HepG2 (cell line): ENCODE results near the gene ABHD1. TPM values are rescaled to one million over a fixed set of nuclear protein-coding genes. Genes with fewer than 3 reads are reported as not detected.

Experiments used
- CHCHD3 ChIP-seq: sonication (generic); formaldehyde crosslinking; IDR thresholded peaks from 2 replicates; pipeline ENCODE4 v1.8.0; 2022; ENCODE audit warnings: mild to moderate bottlenecking, missing genetic modification reagents, moderate library complexity
- DRAP1 ChIP-seq: IDR thresholded peaks from 2 replicates; pipeline ENCODE4 v1.6.1; 2016; ENCODE audit warnings: missing genetic modification reagents, missing compliant biosample characterization
- DZIP1 ChIP-seq: sonication (generic); formaldehyde crosslinking; IDR thresholded peaks from 2 replicates; pipeline ENCODE4 v1.5.0; 2020; ENCODE audit warnings: mild to moderate bottlenecking, missing genetic modification reagents
- JDP2 ChIP-seq: sonication (generic); formaldehyde crosslinking; IDR thresholded peaks from 2 replicates; pipeline ENCODE4 v1.8.1; 2022; ENCODE audit warnings: missing genetic modification reagents, borderline replicate concordance
- JUND ChIP-seq: sonication (generic); formaldehyde crosslinking; IDR thresholded peaks from 2 replicates; pipeline ENCODE4 v1.8.0; 2022; ENCODE audit warnings: mild to moderate bottlenecking, missing genetic modification reagents
- MIER3 ChIP-seq: IDR thresholded peaks from 2 replicates; pipeline ENCODE4 v1.6.1; 2016; ENCODE audit warnings: missing compliant biosample characterization, borderline replicate concordance
- NR1H2 ChIP-seq: sonication (generic); formaldehyde crosslinking; IDR thresholded peaks from 2 replicates; pipeline ENCODE4 v1.8.1; 2022; ENCODE audit warnings: low read depth, missing genetic modification reagents, borderline replicate concordance
- POLR2AphosphoS5 ChIP-seq: IDR thresholded peaks from 2 replicates; pipeline ENCODE4 v1.6.1; 2012; ENCODE audit warnings: low read depth, low read length
- SETDB1 ChIP-seq: sonication (generic); formaldehyde crosslinking; IDR thresholded peaks from 2 replicates; pipeline ENCODE4 v1.5.1; 2020; ENCODE audit warnings: missing genetic modification reagents, mild to moderate bottlenecking, borderline replicate concordance
- TAF1 ChIP-seq: sonication (generic); formaldehyde crosslinking; IDR thresholded peaks from 2 replicates; pipeline ENCODE4 v1.4.0; 2020; ENCODE audit warnings: missing genetic modification reagents
- ZNF205 ChIP-seq: IDR thresholded peaks from 2 replicates; pipeline ENCODE4 v1.6.1; 2018; ENCODE audit warnings: missing biosample characterization, missing genetic modification reagents
- ZNF407 ChIP-seq: sonication (generic); formaldehyde crosslinking; IDR thresholded peaks from one replicate; pipeline ENCODE4 v1.5.1; 2020; ENCODE audit warnings: mild to moderate bottlenecking, missing genetic modification reagents; ENCODE audit errors: not compliant biosample characterization
- ZNF503 ChIP-seq: sonication (generic); formaldehyde crosslinking; IDR thresholded peaks from 2 replicates; pipeline ENCODE4 v1.4.0; 2020; ENCODE audit warnings: missing genetic modification reagents
- ZNF644 ChIP-seq: IDR thresholded peaks from 2 replicates; pipeline ENCODE4 v1.6.1; 2016; ENCODE audit warnings: low read depth
- ZNF777 ChIP-seq: sonication (generic); formaldehyde crosslinking; IDR thresholded peaks from 2 replicates; pipeline ENCODE4 v1.4.0; 2020; ENCODE audit warnings: missing genetic modification reagents
- polyA plus RNA-seq, 8 experiments: library from polyadenylated mRNA; depleted of rRNA in 3 of 8; stranded (reverse) in 7 of 8; unstranded in 1 of 8; fragments of >200 nt; fragmentation: Illumina TruSeq in 4 of 8; extraction: Trizol in 4 of 8; gene quantifications; 2 replicates each; pipeline versions ENCODE4 v1.2.1 to v1.2.3, GENCODE V29; 2011 to 2016; ENCODE audit warnings: low read depth in 4 of 8, missing spikeins in 1 of 8, mixed read lengths in 1 of 8; ENCODE audit not compliant: insufficient read depth in 1 of 8
- total RNA-seq, 5 experiments: library from RNA; depleted of rRNA; stranded (reverse); fragments of >200 nt; fragmentation: Illumina TruSeq; extraction: Trizol; gene quantifications; 2 replicates each; pipeline ENCODE4 v1.2.3, GENCODE V29; 2016; ENCODE audit warnings: low read depth in 1 of 5

The ABHD1 gene
- total and polyA plus RNA-seq, 2 of the 13 experiments (the other 11 are each of a cell fraction or from before 2014, with no cell fraction given), result 0.04 to 0.81 TPM

- TF ChIP-seq DRAP1 (no peak), TAF1 (no peak), DZIP1 (CRISPR knock-in tag) (peak; percentile 26; the same call in 1 of the 2 replicates), ZNF407 (no peak), JUND (CRISPR knock-in tag) (peak; percentile 36; the same call in 1 of the 2 replicates), ZNF644 (CRISPR knock-in tag) (no peak), JDP2 (CRISPR knock-in tag) (no peak), POLR2AphosphoS5 (peak; percentile 36; the same call in 1 of the 2 replicates), ZNF777 (CRISPR knock-in tag) (no peak), MIER3 (CRISPR knock-in tag) (no peak), CHCHD3 (peak; percentile 76), ZNF503 (no peak), SETDB1 (no peak; the same call in 1 of the 2 replicates), ZNF205 (CRISPR knock-in tag) (no peak), NR1H2 (CRISPR knock-in tag) (no peak)
These were observed 31.6 kb upstream of the ABHD1 start (continued) for GRCh38 chr2:27091746-27092695.
